Muscle layer of colon (tissue), 2 donors: ENCODE data around the gene SEL1L3.
"Not testable (repeated sequence)": the region's sequence is repeated elsewhere in the genome, so short reads cannot be mapped to it uniquely, and the experiment has no call there.

Experiments used
- H3K27ac ChIP-seq: one replicate; pipeline ENCODE4 v1.7.0; 2013; ENCODE audit warnings: low read depth, mild to moderate bottlenecking, low read length, moderate library complexity
- H3K27me3 ChIP-seq, 2 donors: one replicate each; pipeline ENCODE4 v1.7.0; 2013; ENCODE audit warnings: low read length in 2 of 2, mild to moderate bottlenecking in 2 of 2; ENCODE audit not compliant: insufficient read depth in 2 of 2, control insufficient read depth in 1 of 2
- H3K36me3 ChIP-seq: one replicate; pipeline ENCODE4 v1.7.0; 2013; ENCODE audit warnings: mild to moderate bottlenecking, low read length; ENCODE audit not compliant: insufficient read depth
- H3K4me1 ChIP-seq: one replicate; pipeline ENCODE4 v1.7.0; 2013; ENCODE audit warnings: mild to moderate bottlenecking, low read length; ENCODE audit not compliant: insufficient read depth
- H3K4me3 ChIP-seq, 2 donors: one replicate each; pipeline ENCODE4 v1.7.0; 2013; ENCODE audit warnings: low read length in 2 of 2, low read depth in 1 of 2, mild to moderate bottlenecking in 1 of 2, moderate library complexity in 1 of 2
- H3K9ac ChIP-seq: one replicate; pipeline ENCODE4 v1.7.0; 2013; ENCODE audit warnings: low read length
- H3K9me3 ChIP-seq: one replicate; pipeline ENCODE4 v1.7.0; 2013; ENCODE audit warnings: mild to moderate bottlenecking, low read length
- donor health status: abdominal sarcoma.
- donor health status: Adenocarcinoma of cecum.

Gene SEL1L3

DNA sequence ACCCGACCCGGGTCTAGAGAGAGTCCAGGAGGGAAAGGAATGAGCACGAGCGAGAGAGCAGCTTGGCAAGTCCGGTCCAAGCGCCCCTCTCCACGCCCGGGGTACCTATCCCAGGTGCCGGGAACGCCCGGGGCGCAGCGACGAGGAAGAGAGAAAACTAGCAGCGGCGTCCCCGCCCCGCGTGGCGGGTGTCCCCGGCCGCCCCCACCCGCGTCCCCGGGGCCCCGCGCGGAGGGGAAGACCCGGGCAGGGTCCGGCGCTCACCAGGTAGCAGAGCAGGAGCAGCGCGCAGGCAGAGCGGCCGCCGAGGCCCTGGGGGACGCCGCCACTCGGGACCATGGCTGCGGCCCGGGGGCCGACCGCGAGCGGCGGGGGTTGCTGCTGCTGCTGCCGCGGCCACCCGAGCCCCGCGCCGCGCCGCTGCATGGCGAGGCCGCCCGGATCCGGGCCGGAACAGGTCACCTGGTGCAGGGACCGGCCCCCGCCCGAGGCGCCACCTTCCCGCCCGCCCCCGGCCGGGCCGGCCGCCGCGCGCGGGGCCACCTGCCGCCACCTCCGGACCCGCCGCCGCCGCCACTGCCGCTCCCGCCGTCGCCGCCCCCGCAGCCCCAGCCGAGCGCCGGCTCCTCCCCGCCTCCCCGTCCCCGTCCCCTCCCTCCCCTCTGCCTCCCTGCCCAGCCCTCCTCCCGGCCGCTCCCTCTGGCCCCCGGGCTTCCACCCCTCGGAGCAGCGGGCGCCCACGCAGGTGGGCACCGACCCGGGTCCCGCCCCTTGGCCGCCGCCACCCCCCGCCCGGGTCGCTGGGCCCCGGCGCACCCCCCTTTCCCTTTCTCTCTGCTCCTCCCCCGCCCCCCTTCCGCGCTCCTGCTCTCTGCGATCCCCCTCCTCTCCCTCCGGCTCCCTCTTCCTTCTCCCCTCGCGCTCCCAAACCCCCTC, at the start of gene SEL1L3:
SEL1L3 (minus strand) TSS at position 578 of the 936 bp plus-strand sequence; CDS start at position 426, 152 bp downstream.
- Histone ChIP-seq H3K4me1 (peaks cover 5% of the 10 kb centered on the region), H3K27ac (no peak within 1 kb of the TSS)

GRCh38 chr4:25911356-25911755, 48.6 kb upstream of the SEL1L3 start:
- Histone ChIP-seq H3K4me1 (peaks cover 20% of the 10 kb centered on the region), H3K27ac (no peak overlapping the region), H3K27me3 (no peaks in the 10 kb centered on the region), H3K4me3 (no peak overlapping the region), H3K9ac (no peak overlapping the region), H3K9me3 (no peaks in the 10 kb centered on the region), H3K36me3 (no peaks in the 10 kb centered on the region)

More for the DNA sequence above, at the start of gene SEL1L3:
- Histone ChIP-seq H3K4me3 (peak within 1 kb of the TSS; percentile 57 to 70), H3K9ac (no peak within 1 kb of the TSS), H3K27me3 (peaks cover 4 to 22% of the 10 kb centered on the region in 2 donors), H3K9me3 (no peaks in the 10 kb centered on the region), H3K36me3 (no peaks in the 10 kb centered on the region)

GRCh38 chr4:25908491-25908901, 45.7 kb upstream of the SEL1L3 start:
- H3K27ac ChIP-seq: no peak overlapping the region

DNA sequence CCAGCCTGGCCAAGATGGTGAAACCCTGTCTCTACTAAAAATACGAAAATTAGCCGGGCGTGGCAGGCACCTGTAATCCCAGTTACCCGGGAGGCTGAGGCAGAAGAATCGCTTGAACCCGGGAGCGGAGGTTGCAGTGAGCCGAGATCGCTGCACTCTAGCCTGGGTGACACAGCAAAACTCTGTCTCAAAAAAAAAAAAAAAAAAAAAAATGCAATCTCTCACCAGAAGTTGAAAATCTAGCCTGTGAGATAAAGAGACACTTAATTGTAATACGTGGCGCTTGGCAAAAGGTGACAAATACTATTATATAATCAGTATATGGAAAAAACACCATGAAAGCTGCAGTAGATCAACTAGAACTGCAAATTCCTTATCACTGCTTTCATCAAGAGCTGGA, 43.3 kb upstream of the SEL1L3 start:
- H3K27me3 ChIP-seq, H3K9ac ChIP-seq, H3K4me3 ChIP-seq, H3K4me1 ChIP-seq, H3K9me3 ChIP-seq, H3K36me3 ChIP-seq, H3K27ac ChIP-seq: not testable (repeated sequence)

More at GRCh38 chr4:25908491-25908901, 45.7 kb upstream of the SEL1L3 start:
- Histone ChIP-seq H3K27me3 (no peaks in the 10 kb centered on the region), H3K4me1 (peaks cover 7% of the 10 kb centered on the region), H3K9ac (no peak overlapping the region), H3K9me3 (no peaks in the 10 kb centered on the region), H3K36me3 (no peaks in the 10 kb centered on the region), H3K4me3 (no peak overlapping the region)

- H3K36me3 ChIP-seq: no peaks in the 10 kb centered on the region
- H3K4me3 ChIP-seq: no peak overlapping the region
- no peaks in the 10 kb centered on the region for H3K27me3 ChIP-seq
- H3K9me3 ChIP-seq: no peaks in the 10 kb centered on the region
- H3K27ac ChIP-seq: no peak overlapping the region
- H3K9ac ChIP-seq: no peak overlapping the region
- H3K4me1 ChIP-seq: no peaks in the 10 kb centered on the region
Measured at GRCh38 chr4:25905371-25905770, 42.6 kb upstream of the SEL1L3 start.

- H3K4me1 ChIP-seq: no peaks in the 10 kb centered on the region
- H3K9ac ChIP-seq: no peak overlapping the region
- H3K27me3 ChIP-seq: no peaks in the 10 kb centered on the region
- H3K27ac ChIP-seq: no peak overlapping the region
- H3K36me3 ChIP-seq: no peaks in the 10 kb centered on the region
- no peak overlapping the region for H3K4me3 ChIP-seq
- H3K9me3 ChIP-seq: no peaks in the 10 kb centered on the region
Measured at GRCh38 chr4:25904748-25905082, 41.9 kb upstream of the SEL1L3 start.

GRCh38 chr4:25903900-25904747, 41.3 kb upstream of the SEL1L3 start:
- no peaks in the 10 kb centered on the region for H3K27me3 ChIP-seq
- no peak overlapping the region for H3K4me3 ChIP-seq
- no peaks in the 10 kb centered on the region for H3K9me3 ChIP-seq
- no peaks in the 10 kb centered on the region for H3K36me3 ChIP-seq
- no peak overlapping the region for H3K27ac ChIP-seq
- H3K9ac ChIP-seq: no peak overlapping the region
- H3K4me1 ChIP-seq: no peaks in the 10 kb centered on the region

- no peaks in the 10 kb centered on the region for H3K27me3 ChIP-seq
- no peaks in the 10 kb centered on the region for H3K4me1 ChIP-seq
- no peak overlapping the region for H3K27ac ChIP-seq
- H3K9me3 ChIP-seq: no peaks in the 10 kb centered on the region
- no peak overlapping the region for H3K9ac ChIP-seq
- no peak overlapping the region for H3K4me3 ChIP-seq
- no peaks in the 10 kb centered on the region for H3K36me3 ChIP-seq
Measured at GRCh38 chr4:25901030-25901430, 38.2 kb upstream of the SEL1L3 start.

- Histone ChIP-seq H3K27ac (no peak overlapping the region), H3K27me3 (no peaks in the 10 kb centered on the region), H3K9ac (no peak overlapping the region), H3K4me1 (no peaks in the 10 kb centered on the region), H3K36me3 (no peaks in the 10 kb centered on the region), H3K9me3 (no peaks in the 10 kb centered on the region), H3K4me3 (no peak overlapping the region)
Measured at GRCh38 chr4:25900310-25900709, 37.5 kb upstream of the SEL1L3 start.

- H3K27me3 ChIP-seq: no peaks in the 10 kb centered on the region
- H3K27ac ChIP-seq: no peak overlapping the region
- no peaks in the 10 kb centered on the region for H3K9me3 ChIP-seq
- no peaks in the 10 kb centered on the region for H3K4me1 ChIP-seq
- H3K9ac ChIP-seq: no peak overlapping the region
- no peaks in the 10 kb centered on the region for H3K36me3 ChIP-seq
- no peak overlapping the region for H3K4me3 ChIP-seq
Measured at GRCh38 chr4:25896776-25897539, 34.2 kb upstream of the SEL1L3 start.

GRCh38 chr4:25892796-25893195, 30.0 kb upstream of the SEL1L3 start:
- Histone ChIP-seq H3K36me3 (no peaks in the 10 kb centered on the region), H3K27ac (no peak overlapping the region), H3K4me1 (no peaks in the 10 kb centered on the region), H3K4me3 (no peak overlapping the region), H3K9me3 (no peaks in the 10 kb centered on the region), H3K9ac (no peak overlapping the region), H3K27me3 (no peaks in the 10 kb centered on the region)
